ENCODE data around the gene ULK2.

Gene ULK2

GRCh38 chr17:19905502-19905901, 37.8 kb upstream of the ULK2 start:
- TF ChIP-seq TCF12 (IDR thresholded peaks at IDR 0.05; ENCODE audit: low read depth) (no peak), CEBPB (IDR thresholded peaks at IDR 0.05) (no peak), MAX (IDR thresholded peaks at IDR 0.05) (no peak), EP300 (IDR thresholded peaks at IDR 0.05; ENCODE audit: borderline replicate concordance) (no peak), REST (IDR thresholded peaks at IDR 0.05; ENCODE audit: low read depth) (no peak), TEAD4 (IDR thresholded peaks at IDR 0.05) (no peak)

- TF ChIP-seq USF1 (IDR thresholded peaks at IDR 0.05) (no peak), ZBTB7A (IDR thresholded peaks at IDR 0.05; ENCODE audit: low read depth) (no peak), CEBPB (IDR thresholded peaks at IDR 0.05) (no peak), MAX (IDR thresholded peaks at IDR 0.05) (no peak), TAF1 (IDR thresholded peaks at IDR 0.05; ENCODE audit: low read depth) (no peak), EP300 (IDR thresholded peaks at IDR 0.05; ENCODE audit: borderline replicate concordance) (no peak), TCF12 (IDR thresholded peaks at IDR 0.05; ENCODE audit: low read depth) (no peak), YY1 (IDR thresholded peaks at IDR 0.05; ENCODE audit: low read depth) (no peak), REST (IDR thresholded peaks at IDR 0.05; ENCODE audit: low read depth) (no peak), CREB1 (IDR thresholded peaks at IDR 0.05; ENCODE audit: low read depth) (no peak), RAD21 (IDR thresholded peaks at IDR 0.05; ENCODE audit: low read depth) (no peak), FOXM1 (IDR thresholded peaks at IDR 0.05; ENCODE audit: borderline replicate concordance, low read depth) (no peak), EGR1 (IDR thresholded peaks at IDR 0.05) (no peak)
Measured at GRCh38 chr17:19904924-19905323, 37.2 kb upstream of the ULK2 start.

- TF ChIP-seq MAX (IDR thresholded peaks at IDR 0.05) (no peak), REST (IDR thresholded peaks at IDR 0.05; ENCODE audit: low read depth) (no peak), TEAD4 (IDR thresholded peaks at IDR 0.05) (no peak), YY1 (IDR thresholded peaks at IDR 0.05; ENCODE audit: low read depth) (no peak), EP300 (IDR thresholded peaks at IDR 0.05; ENCODE audit: borderline replicate concordance) (no peak), TAF1 (IDR thresholded peaks at IDR 0.05; ENCODE audit: low read depth) (no peak), CREB1 (IDR thresholded peaks at IDR 0.05; ENCODE audit: low read depth) (no peak), EGR1 (IDR thresholded peaks at IDR 0.05) (no peak), TCF12 (IDR thresholded peaks at IDR 0.05; ENCODE audit: low read depth) (no peak), ZBTB7A (IDR thresholded peaks at IDR 0.05; ENCODE audit: low read depth) (no peak), FOXM1 (IDR thresholded peaks at IDR 0.05; ENCODE audit: borderline replicate concordance, low read depth) (no peak), CEBPB (IDR thresholded peaks at IDR 0.05) (no peak), NFIC (IDR thresholded peaks at IDR 0.05) (no peak), USF1 (IDR thresholded peaks at IDR 0.05) (no peak), RAD21 (IDR thresholded peaks at IDR 0.05; ENCODE audit: low read depth) (no peak)
Measured at GRCh38 chr17:19904412-19904811, 36.7 kb upstream of the ULK2 start.

- TF ChIP-seq USF1 (IDR thresholded peaks at IDR 0.05) (no peak), RAD21 (IDR thresholded peaks at IDR 0.05; ENCODE audit: low read depth) (no peak), TAF1 (IDR thresholded peaks at IDR 0.05; ENCODE audit: low read depth) (no peak), TCF12 (IDR thresholded peaks at IDR 0.05; ENCODE audit: low read depth) (no peak), CREB1 (IDR thresholded peaks at IDR 0.05; ENCODE audit: low read depth) (no peak), EGR1 (IDR thresholded peaks at IDR 0.05) (no peak), NFIC (IDR thresholded peaks at IDR 0.05) (no peak), MAX (IDR thresholded peaks at IDR 0.05) (no peak), FOXM1 (IDR thresholded peaks at IDR 0.05; ENCODE audit: borderline replicate concordance, low read depth) (no peak), ZBTB7A (IDR thresholded peaks at IDR 0.05; ENCODE audit: low read depth) (no peak), REST (IDR thresholded peaks at IDR 0.05; ENCODE audit: low read depth) (no peak), TEAD4 (IDR thresholded peaks at IDR 0.05) (no peak), YY1 (IDR thresholded peaks at IDR 0.05; ENCODE audit: low read depth) (no peak), EP300 (IDR thresholded peaks at IDR 0.05; ENCODE audit: borderline replicate concordance) (no peak), CEBPB (IDR thresholded peaks at IDR 0.05) (no peak)
Measured at GRCh38 chr17:19900809-19901208, 33.1 kb upstream of the ULK2 start.

Data from Ishikawa (cell line).